IPS-18a (cell line): Measurements from ENCODE around the gene RTL5.

Experiments
- H3K27ac ChIP-seq: one replicate; pipeline ENCODE4 v1.5.1; 2013; ENCODE audit warnings: low read length
- H3K27me3 ChIP-seq: one replicate; pipeline ENCODE4 v1.6.1; 2013; ENCODE audit warnings: mild to moderate bottlenecking, low read length; ENCODE audit not compliant: control insufficient read depth, insufficient read depth
- H3K36me3 ChIP-seq: one replicate; pipeline ENCODE4 v1.6.1; 2013; ENCODE audit warnings: low read depth, low read length; ENCODE audit not compliant: control insufficient read depth
- H3K4me1 ChIP-seq: one replicate; pipeline ENCODE4 v1.6.1; 2013; ENCODE audit warnings: low read depth, low read length; ENCODE audit not compliant: control insufficient read depth
- H3K4me3 ChIP-seq: one replicate; pipeline ENCODE4 v1.5.1; 2013; ENCODE audit warnings: low read length
- H3K9ac ChIP-seq: one replicate; pipeline ENCODE4 v1.6.1; 2013; ENCODE audit warnings: mild to moderate bottlenecking, low read length, moderate library complexity
- H3K9me3 ChIP-seq: one replicate; pipeline ENCODE4 v1.6.1; 2013; ENCODE audit warnings: low read depth, low read length; ENCODE audit not compliant: control insufficient read depth

The RTL5 gene

DNA sequence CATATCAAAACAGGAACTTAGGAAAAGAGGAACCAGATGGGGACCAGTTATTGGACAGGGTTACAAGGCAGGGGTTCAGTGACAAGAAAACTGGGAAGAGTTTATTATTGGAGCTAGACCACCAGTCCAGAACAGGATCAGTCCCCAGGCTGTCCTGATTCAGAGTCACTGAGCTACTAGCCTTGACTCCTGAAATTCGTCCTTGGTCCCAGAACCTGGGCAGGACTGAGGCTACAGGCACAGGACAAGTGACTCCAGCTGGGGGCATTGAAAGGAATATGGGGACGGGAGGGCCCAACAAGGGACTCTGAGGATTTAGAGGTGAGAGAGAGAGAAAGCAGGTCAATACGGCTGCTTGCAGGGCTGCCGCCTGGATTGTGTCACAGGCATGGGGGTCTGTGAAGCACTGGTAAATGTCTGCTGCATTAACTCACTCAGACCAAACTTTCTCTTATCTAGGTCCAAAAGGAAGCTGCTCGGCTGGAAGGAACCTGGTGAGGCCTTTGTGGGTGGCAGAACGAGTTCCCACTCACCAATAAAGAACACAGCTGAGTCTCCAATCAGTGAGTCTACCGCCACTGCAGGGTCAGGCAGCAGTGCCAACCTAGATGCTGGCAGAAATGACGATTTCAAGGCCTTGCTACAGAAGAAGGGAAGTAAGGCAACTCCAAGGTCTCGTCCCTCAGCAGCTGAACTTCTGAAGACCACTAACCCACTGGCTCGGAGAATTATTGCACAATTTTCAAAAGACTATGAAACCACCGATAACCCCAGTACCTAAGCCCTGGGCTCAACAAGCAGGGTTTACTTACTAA is 11.3 kb upstream of the RTL5 start:
- Histone ChIP-seq H3K27me3 (no peaks in the 10 kb centered on the region), H3K9me3 (peaks cover 24% of the 10 kb centered on the region), H3K36me3 (peaks cover 15% of the 10 kb centered on the region), H3K9ac (no peak overlapping the region), H3K27ac (no peak overlapping the region), H3K4me3 (no peak overlapping the region), H3K4me1 (no peaks in the 10 kb centered on the region)

DNA sequence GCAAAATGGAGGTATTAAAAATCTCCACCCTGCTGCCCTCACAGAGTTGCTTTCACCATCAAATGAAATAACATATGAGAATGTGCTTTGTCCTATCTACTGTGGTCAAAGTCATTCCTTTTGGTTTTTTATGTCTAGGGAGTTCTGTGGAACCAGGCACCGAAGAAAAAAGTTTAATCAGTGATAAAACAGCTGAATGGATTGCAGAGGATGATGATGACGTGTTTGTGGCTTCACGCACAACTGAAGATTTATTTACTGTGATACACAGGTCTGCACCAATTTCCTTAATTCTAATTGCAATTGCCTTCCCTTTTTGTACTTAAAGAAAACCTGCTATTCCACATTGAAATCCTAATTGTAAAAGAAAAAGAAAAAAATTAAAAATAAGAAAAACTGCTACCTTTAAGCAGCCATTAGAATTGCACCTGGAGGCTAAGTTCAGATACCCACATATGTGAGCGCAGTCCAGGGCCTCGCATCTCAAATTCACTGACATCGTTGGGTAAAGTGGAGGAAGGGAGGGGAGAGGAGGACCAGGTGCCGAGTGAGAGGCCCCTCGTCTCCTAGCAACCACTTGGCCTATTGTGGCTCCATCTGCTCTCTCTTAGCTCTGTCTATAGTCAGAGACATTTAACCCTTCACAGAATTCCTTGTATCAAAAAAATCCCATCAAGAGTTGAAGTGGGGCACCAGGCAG is 10.5 kb upstream of the RTL5 start:
- Histone ChIP-seq H3K9me3 (peaks cover 24% of the 10 kb centered on the region), H3K4me1 (no peaks in the 10 kb centered on the region), H3K27me3 (no peaks in the 10 kb centered on the region), H3K4me3 (no peak overlapping the region), H3K27ac (no peak overlapping the region), H3K9ac (no peak overlapping the region), H3K36me3 (peaks cover 15% of the 10 kb centered on the region)

GRCh38 chrX:72141372-72142004 is 9.8 kb upstream of the RTL5 start:
- Histone ChIP-seq H3K27me3 (no peaks in the 10 kb centered on the region), H3K36me3 (peaks cover 15% of the 10 kb centered on the region), H3K4me3 (no peak overlapping the region), H3K4me1 (no peaks in the 10 kb centered on the region), H3K27ac (no peak overlapping the region), H3K9me3 (peaks cover 24% of the 10 kb centered on the region), H3K9ac (no peak overlapping the region)

- Histone ChIP-seq H3K36me3 (peaks cover 15% of the 10 kb centered on the region), H3K9me3 (peaks cover 20% of the 10 kb centered on the region), H3K27me3 (no peaks in the 10 kb centered on the region), H3K27ac (no peak overlapping the region), H3K4me3 (no peak overlapping the region), H3K9ac (no peak overlapping the region), H3K4me1 (no peaks in the 10 kb centered on the region)
These were observed 7.8 kb upstream of the RTL5 start for GRCh38 chrX:72139538-72139937.

- Histone ChIP-seq H3K36me3 (peaks cover 8% of the 10 kb centered on the region), H3K4me1 (no peaks in the 10 kb centered on the region)
These were observed 6.3 kb upstream of the RTL5 start for GRCh38 chrX:72137846-72138495.

DNA sequence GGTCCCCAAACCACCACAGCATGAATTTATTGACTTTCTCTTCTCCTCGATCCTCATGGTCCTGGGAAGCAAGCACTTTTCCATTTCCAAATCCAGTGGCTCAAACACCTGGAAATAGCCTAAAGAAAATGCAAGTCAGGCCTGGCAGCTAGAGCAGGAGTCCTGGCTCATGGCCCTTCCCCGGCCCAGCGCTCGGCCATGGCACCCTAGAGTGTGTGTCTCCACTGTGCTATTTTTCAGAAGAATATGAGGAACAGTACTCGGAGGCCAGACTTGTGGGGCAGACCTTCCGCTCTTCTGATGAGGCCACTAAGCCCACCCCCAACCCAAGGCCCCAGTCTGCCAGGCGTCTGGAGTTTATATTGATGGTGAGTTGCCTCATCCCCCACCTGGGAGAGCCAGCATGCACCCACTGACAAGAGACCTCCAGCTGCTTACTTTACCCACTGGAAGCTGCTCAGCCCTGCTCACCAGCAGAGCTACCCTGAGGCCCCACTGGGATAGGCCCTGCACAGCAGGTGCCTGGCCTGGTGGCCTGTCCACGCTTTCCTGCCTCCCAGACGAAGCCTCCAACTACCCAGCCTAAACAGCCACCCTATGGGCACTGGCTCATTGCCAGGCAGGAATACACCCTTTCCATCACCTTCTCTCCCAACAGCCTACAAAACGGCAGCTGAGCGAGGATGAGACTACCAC is 2.3 kb upstream of the RTL5 start:
- no peaks in the 10 kb centered on the region for H3K4me1 ChIP-seq
- H3K36me3 ChIP-seq = peaks cover 2% of the 10 kb centered on the region
- no peak overlapping the region for H3K9ac ChIP-seq
- no peak overlapping the region for H3K27ac ChIP-seq
- H3K4me3 ChIP-seq = no peak overlapping the region
- peaks cover 44% of the 10 kb centered on the region for H3K27me3 ChIP-seq
- H3K9me3 ChIP-seq = peaks cover 7% of the 10 kb centered on the region

More at GRCh38 chrX:72137846-72138495, 6.3 kb upstream of the RTL5 start:
- Histone ChIP-seq H3K4me3 (no peak overlapping the region), H3K27ac (no peak overlapping the region), H3K9ac (no peak overlapping the region), H3K9me3 (peaks cover 19% of the 10 kb centered on the region), H3K27me3 (peaks cover 8% of the 10 kb centered on the region)

GRCh38 chrX:72132456-72132855 is 741 bp upstream of the RTL5 start:
- H3K27ac ChIP-seq = no peak overlapping the region
- H3K9me3 ChIP-seq = peaks cover 8% of the 10 kb centered on the region
- no peaks in the 10 kb centered on the region for H3K4me1 ChIP-seq
- H3K36me3 ChIP-seq = no peaks in the 10 kb centered on the region
- H3K4me3 ChIP-seq = peak overlapping the region; percentile 40
- H3K27me3 ChIP-seq = peaks cover 55% of the 10 kb centered on the region
- H3K9ac ChIP-seq = no peak overlapping the region

GRCh38 chrX:72130762-72131250 is 909 bp downstream of the RTL5 start:
- Histone ChIP-seq H3K9me3 (peaks cover 8% of the 10 kb centered on the region), H3K27me3 (peaks cover 55% of the 10 kb centered on the region), H3K9ac (no peak overlapping the region), H3K36me3 (no peaks in the 10 kb centered on the region), H3K4me1 (no peaks in the 10 kb centered on the region), H3K4me3 (peak overlapping the region; percentile 43), H3K27ac (no peak overlapping the region)

- H3K9me3 ChIP-seq = peaks cover 8% of the 10 kb centered on the region
- H3K36me3 ChIP-seq = no peaks in the 10 kb centered on the region
- H3K27me3 ChIP-seq = peaks cover 55% of the 10 kb centered on the region
- H3K4me3 ChIP-seq = peak overlapping the region; percentile 43
- no peaks in the 10 kb centered on the region for H3K4me1 ChIP-seq
- no peak overlapping the region for H3K27ac ChIP-seq
- no peak overlapping the region for H3K9ac ChIP-seq
These were observed 1.5 kb downstream of the RTL5 start for GRCh38 chrX:72130156-72130761.

DNA sequence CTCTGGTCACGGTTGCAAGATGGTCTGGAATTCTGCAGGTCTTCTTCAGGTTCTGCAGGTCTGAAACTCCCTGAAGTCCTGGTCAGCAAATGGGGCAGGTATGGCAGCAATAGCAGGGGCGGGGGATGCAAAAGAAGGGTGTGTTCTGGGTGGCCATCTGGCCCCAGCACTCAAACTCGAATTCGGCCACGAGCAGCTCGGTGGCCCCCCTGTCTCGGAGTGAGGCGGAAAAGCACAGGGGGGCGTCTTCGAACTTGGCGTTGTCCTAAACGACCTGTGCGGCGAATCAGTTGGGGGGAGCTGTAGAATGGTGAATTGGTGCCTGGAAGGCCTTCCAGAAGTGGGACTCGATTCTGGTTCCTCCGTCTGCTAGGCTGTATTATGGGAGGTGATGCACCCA is 2.1 kb downstream of the RTL5 start:
- H3K4me3 ChIP-seq = no peak overlapping the region
- H3K4me1 ChIP-seq = no peaks in the 10 kb centered on the region
- H3K36me3 ChIP-seq = no peaks in the 10 kb centered on the region
- peaks cover 8% of the 10 kb centered on the region for H3K9me3 ChIP-seq
- H3K9ac ChIP-seq = no peak overlapping the region
- H3K27me3 ChIP-seq = peaks cover 55% of the 10 kb centered on the region
- H3K27ac ChIP-seq = no peak overlapping the region
